OCI-M2 (cell line): ENCODE data around the gene MCCC2.
"Not testable (repeated sequence)": the region's sequence is repeated elsewhere in the genome, so short reads cannot be mapped to it uniquely, and the experiment has no call there.

Experiments
- DNase-seq: peaks from one replicate; lab custom pipeline; 2025; ENCODE audit not compliant: unreplicated experiment; lab: John Stamatoyannopoulos, UW

MCCC2 gene

DNA sequence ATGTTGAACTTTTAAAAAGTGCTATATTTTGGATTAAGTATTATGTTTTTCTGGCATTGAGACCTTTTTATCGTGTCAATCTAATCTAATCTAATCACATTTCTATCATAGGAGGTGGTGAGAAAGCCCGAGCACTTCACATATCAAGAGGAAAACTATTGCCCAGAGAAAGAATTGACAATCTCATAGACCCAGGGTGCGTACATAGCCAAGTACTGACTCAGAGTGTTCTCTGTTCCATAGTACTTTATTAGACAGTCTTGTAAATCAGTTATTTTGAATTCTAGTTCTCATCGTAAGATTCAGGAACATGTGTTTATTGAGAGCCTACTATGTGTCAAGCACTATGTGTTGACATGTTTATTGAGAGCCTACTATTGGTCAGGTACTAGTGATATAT, 9.0 kb downstream of the MCCC2 start:
- no peak for DNase-seq

- no peak for DNase-seq
Measured at GRCh38 chr5:71597001-71597400, 9.9 kb downstream of the MCCC2 start.

- DNase-seq = no peak
Measured at GRCh38 chr5:71600783-71601182, 13.6 kb downstream of the MCCC2 start.

DNA sequence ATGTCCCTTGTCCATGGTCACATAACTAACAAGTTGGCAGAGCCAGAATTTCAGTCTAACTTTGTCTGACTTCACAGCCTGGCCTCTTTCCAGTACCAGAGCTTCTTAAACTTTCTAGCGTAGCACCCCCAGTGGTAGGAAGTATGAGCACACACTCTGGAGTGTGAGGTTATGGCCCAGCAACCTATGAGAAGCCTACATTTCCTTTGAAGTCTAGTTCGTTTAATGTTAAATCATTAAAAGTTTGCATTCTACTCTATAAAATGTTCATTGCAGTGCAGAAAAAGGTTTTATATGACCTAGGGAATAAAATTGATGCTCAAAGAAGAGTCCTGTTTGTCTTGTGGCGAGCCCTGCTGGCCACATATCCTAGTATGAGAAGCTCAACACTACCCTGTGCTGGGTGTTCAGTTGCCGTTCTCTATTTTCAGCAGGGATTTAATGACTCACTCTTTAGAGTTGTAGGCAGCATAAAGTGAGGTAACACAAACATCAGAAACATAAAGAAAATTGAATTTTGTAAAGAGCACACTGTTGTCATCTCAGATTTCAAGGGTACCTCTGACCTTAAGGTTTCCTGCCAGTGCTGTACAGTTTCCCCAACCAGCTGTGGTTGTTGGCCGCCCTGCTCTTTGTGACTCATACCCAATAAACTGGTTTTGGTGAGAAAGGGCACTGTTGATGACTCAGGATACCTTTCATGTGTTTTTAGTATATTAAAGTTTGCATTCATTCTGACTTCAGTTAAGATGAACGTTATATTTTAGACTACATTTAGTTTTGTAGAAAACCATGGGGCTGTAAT, 14.3 kb downstream of the MCCC2 start:
- no peak for DNase-seq

GRCh38 chr5:71609916-71610315, 22.8 kb downstream of the MCCC2 start:
- DNase-seq = not testable (repeated sequence)

DNA sequence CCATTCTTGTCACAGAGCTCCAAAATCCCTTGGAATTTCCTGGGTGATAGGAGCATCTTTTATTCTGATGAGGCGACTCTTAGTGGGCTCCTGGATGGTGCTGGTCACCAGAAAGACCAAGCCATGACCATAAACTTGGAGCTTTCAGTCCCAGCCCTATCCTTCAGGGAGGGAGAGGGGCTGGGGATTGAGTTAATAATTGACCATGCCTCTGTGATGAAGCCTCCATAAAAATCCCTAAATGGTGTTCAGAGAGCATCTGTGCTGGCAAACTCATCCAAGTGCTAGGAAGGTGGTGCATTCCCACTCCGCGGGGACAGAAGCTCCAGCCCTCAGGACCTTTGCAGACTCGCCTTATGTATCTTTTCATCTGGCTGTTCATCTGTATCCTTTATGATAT, 28.7 kb downstream of the MCCC2 start:
- DNase-seq = no peak

DNA sequence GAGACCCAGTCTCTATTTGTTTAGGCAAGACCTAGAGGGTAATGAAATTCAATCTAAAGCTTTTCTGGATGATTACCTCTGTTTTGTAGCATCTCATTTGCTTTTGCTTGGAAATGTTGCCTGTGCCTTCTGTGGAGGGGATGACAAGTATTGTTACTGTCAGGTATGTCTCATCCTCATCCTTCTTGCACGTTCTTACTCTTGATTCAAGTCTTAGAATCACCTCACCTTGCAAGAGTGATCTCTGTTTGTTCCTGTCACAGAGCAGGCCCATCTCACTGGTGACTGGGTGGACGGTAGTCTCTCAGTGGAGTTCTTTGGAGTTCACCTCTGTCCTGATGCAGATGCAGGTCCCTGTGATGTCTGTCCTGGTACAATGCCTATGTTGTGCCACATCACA, 33.5 kb downstream of the MCCC2 start:
- DNase-seq = no peak

DNA sequence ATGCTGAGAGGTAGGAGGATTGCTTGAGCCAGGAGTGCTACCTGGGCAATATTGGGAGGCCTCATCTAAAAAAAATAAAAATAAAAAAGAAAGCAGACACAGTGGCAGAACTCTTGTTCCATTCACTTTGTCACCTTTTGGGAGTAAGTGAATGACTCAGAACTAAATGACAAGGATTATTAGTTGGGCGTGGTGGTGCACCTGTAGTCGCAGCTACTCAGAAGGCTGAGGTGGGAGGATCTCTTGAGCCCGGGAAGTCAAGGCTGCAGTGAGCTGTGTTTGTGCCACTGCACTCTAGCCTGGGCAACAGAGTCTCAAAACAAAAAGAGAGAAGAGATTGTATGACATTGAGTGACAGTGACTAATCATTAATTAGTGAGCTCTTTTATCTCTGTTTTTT, 34.1 kb downstream of the MCCC2 start:
- no peak for DNase-seq

DNA sequence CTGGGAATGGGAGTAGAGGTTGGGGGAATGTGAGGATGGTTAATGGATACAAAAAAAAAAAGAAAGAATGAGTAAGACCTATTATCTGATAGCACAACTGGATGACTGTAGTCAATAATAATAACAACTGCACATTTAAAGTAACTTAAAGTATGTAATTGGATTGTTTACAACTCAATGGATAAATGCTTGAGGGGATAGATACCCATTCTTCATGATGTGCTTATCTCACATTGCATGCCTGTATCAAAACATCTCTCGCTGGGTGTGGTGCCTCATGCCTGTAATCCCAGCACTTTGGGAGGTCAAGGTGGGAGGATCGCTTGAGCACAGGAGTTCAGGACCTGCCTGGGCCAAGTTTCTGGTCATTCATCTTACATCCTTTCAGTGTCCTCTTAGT, 34.6 kb downstream of the MCCC2 start:
- DNase-seq = no peak

DNA sequence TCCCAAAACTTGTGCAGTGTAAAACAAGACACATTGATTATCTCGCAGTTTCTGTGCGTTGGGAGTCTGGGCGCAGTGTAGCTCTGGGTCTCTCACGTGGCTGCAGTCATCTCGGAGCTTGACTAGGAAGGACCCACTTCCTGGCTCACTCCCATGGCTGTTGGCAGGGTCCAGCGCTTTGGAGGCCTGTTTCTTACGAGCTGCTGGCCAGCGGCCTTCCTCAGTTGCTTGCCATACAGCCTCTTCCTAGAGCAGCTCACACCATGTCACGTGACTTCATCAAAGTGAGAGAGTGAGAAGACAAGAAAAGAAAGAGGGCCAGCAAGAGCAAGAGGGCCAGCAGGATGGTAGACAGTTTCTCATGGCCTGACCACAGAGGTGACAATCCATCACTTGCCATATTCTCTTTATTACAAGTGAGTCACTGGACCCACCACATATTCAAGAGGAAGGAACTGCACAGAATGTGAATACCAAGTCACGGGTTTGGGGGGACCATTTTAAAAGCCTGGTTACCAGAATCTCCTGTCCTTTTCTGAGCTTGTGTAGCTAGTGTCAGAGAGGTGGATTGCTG, 36.2 kb downstream of the MCCC2 start:
- DNase-seq = no peak

GRCh38 chr5:71629950-71630349, 42.8 kb downstream of the MCCC2 start:
- DNase-seq = no peak

DNA sequence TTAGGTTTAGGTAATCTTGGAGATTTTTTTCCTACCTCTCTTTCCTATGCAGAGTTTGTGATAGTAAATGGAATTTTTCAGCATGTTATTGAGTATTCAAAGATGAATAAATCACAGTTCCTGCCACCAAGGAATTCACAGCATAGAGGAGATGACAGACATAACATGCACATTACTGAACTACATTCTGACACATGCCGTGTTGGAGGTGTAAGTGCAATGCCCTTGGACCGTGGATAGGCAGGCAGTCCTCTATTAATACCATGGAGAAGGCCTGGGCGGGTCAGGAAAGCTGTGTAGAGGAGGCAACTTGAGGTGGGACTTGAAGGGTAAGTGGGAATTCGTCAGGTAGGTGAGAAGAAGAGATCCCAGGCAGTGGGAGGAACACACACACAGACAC, 43.9 kb downstream of the MCCC2 start:
- no peak for DNase-seq

DNA sequence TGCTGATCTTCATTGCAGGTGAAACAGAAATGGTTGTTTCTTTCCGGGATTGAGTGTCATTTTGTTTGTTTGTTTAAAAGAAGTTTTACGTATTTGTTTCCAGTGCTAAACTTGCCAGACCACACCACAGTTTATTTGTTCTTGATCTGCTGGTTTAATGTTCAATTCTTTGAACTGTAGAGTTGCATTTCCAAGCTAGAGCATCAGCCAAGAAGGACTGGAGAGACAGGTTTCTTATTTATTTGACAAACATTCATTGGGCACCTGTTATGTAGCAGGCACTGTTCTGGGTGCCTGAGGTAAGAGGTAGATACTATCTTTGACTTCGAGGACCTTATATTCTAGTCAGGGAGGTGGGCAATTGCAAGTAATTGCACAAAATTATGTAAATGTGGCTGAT, 45.0 kb downstream of the MCCC2 start:
- DNase-seq = no peak

GRCh38 chr5:71633255-71634155, 46.4 kb downstream of the MCCC2 start:
- no peak for DNase-seq

GRCh38 chr5:71637133-71637532, 50.0 kb downstream of the MCCC2 start:
- DNase-seq = no peak

DNA sequence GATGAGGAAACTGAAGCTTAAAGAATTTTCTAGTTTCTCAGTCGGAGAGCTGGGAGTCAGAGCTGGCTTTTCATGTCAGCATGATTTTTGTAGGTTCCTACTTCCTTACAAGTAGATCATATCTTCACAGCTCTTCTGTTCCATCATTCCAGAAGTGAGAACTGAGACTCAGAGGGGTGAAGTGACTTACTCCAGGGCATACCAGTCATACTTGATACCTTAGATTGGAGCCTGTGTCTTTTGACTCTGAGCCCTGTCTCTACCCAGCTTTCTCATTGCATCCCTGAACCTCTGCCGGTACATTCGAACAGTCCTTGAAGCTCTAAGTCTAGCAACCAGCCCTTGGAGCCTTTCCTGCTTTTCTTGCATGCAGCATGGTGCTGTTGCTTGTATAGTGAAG, 53.3 kb downstream of the MCCC2 start:
- DNase-seq = no peak

DNA sequence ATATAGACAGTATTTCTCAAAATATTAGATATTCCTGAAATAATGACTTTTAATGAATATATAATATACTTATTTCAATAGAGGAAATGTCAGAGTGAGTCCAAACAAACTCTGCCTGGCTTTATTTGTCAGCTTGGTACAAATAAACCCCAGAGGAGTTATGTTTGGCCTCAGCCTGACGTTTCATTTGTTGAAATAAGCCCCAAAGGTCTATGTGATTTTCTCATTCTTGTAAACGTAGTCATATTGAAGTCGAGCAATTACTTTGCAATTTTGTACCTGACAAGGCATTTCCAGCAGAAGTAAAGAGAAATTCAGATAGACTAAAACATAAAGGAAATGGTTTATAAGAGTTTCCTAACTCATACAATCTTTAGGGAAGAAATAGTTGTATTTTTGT, 57.9 kb downstream of the MCCC2 start:
- no peak for DNase-seq

DNA sequence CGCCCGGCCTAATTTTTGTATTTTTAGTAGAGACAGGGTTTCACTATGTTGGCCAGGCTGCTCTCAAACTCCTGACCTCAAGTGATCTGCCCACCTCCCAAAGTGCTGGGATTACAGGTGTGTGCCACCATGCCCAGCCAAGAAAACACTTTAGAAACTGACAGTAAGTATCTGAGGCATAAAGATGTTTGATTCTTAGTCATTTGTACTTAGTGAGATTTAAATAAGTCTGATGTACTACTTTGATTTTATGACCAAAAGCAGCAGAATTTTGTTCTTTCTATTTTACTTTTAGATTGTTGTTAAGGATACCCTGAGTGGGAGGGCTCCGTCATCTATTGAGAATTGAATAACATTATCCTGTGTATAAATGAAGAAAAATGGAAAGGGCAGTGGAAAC, 63.8 kb downstream of the MCCC2 start:
- DNase-seq = not testable (repeated sequence)

DNA sequence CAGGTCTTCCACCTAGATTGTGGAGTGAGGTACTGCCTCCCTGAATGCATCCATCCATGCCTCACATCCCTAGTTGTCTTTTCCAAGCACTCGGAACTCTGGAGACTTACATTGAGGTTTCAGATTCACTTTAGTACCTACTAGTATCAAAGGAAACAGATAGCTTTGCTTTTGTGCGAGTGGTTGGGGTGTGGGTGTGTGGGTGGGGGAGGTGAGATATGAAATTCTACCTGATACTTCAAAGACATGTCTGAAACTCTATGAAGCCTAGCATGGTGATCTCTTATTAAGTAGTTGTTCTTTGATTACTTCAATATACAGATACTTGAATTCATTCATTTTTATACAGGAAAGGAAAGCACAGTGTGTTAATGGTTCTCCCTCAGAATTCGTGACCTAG, 64.4 kb downstream of the MCCC2 start:
- DNase-seq = no peak

GRCh38 chr5:71652349-71652748, 65.2 kb downstream of the MCCC2 start:
- no peak for DNase-seq

- no peak for DNase-seq
Measured at GRCh38 chr5:71652803-71653543, 65.8 kb downstream of the MCCC2 start.
